ENCODE data around the gene FAM222A. TPM values are rescaled to one million over a fixed set of nuclear protein-coding genes. Genes with fewer than 3 reads are reported as not detected.

FAM222A gene
- total RNA-seq, 4 donors from 2014 or later: 0.54 to 3.7 (median 0.92) TPM

DNA sequence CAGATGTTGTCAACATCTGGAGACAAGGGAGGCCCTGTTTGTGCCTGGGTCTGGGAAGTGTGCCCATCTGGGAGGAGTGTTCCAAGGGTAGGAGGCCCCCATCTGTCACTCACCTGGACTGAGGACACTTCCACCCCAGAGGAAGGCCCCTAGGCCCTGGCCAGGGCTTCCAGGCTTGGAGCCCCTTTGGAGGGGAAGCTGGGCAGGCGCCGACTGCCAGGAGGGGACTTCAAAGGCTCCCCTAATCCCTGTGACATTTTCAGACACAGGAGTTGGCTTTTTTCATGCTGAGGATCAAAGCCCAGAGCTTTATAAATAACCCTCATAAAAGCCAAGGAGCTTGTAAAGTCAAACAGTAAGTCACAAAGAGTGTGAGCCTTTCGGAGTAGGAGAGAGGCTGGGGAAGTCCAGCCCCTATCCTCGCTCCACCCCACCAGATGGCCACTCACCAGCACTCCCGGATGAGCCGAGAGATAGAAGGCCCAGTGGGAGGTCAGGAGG, 17.6 kb upstream of the FAM222A start:
- 0 to 24% methylated on average over 1 to 3 of the region's 6 CpGs for WGBS, 2 donors (ENCODE audit: low coverage in 1 of 2)
- Histone ChIP-seq H3K4me3 (no peak overlapping the region), H3K27me3 (peaks cover 21% of the 10 kb centered on the region), H3K27ac (no peak overlapping the region), H3K4me1 (peaks cover 0 to 8% (median 0%) of the 10 kb centered on the region in 3 donors), H3K36me3 (no peaks in the 10 kb centered on the region), H3K9me3 (no peaks in the 10 kb centered on the region)
- TF ChIP-seq CTCF (IDR thresholded peaks at IDR 0.05) (no peak), EP300 (IDR thresholded peaks at IDR 0.05) (no peak)
- no peak for ATAC-seq

GRCh38 chr12:109696485-109697269, 16.9 kb upstream of the FAM222A start:
- no peak for TF ChIP-seq POLR2A (IDR thresholded peaks at IDR 0.05)
- TF ChIP-seq POLR2AphosphoS5 (IDR thresholded peaks at IDR 0.05): no peak
- TF ChIP-seq CTCF (IDR thresholded peaks at IDR 0.05): no peak
- no peak for TF ChIP-seq EP300 (IDR thresholded peaks at IDR 0.05)
- Histone ChIP-seq H3K9me3 (no peaks in the 10 kb centered on the region), H3K27ac (no peak overlapping the region), H3K36me3 (no peaks in the 10 kb centered on the region), H3K4me3 (no peak overlapping the region), H3K27me3 (peaks cover 21% of the 10 kb centered on the region), H3K4me1 (peaks cover 0 to 8% (median 0%) of the 10 kb centered on the region in 3 donors)
- no peak for ATAC-seq
- WGBS, 2 donors (ENCODE audit: low coverage in 1 of 2): 54 to 94% methylated on average over 2 to 3 of the region's 6 CpGs

DNA sequence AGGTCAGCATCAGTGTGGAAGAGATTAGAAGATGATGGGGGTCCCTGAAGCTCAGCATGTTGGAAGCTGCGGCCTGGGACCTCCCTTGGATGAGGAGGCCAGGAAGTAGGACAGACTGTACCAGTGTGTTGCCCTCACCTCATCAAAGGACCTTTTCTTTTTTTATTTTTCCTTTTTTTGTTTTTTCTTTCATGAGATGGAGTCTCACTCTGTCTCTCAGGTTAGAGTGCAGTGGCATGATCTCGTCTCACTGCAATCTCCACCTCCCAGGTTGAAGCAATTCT, 16.4 kb upstream of the FAM222A start:
- ATAC-seq: no peak
- H3K27ac ChIP-seq: no peak overlapping the region
- peaks cover 0 to 8% (median 0%) of the 10 kb centered on the region in 3 donors for H3K4me1 ChIP-seq
- peaks cover 16% of the 10 kb centered on the region for H3K27me3 ChIP-seq
- TF ChIP-seq POLR2A (IDR thresholded peaks at IDR 0.05): no peak
- no peak for TF ChIP-seq EP300 (IDR thresholded peaks at IDR 0.05)
- no peak for TF ChIP-seq POLR2AphosphoS5 (IDR thresholded peaks at IDR 0.05)
- no peak for TF ChIP-seq CTCF (IDR thresholded peaks at IDR 0.05)
- H3K9me3 ChIP-seq: no peaks in the 10 kb centered on the region
- H3K36me3 ChIP-seq: no peaks in the 10 kb centered on the region
- WGBS, 2 donors (ENCODE audit: low coverage in 1 of 2): 60 to 90% methylated on average over 2 of the region's 2 CpGs
- H3K4me3 ChIP-seq: no peak overlapping the region

- no peaks in the 10 kb centered on the region for H3K36me3 ChIP-seq
- 64 to 65% methylated on average over 3 to 5 of the region's 11 CpGs for whole genome bisulfite sequencing, 2 donors (ENCODE audit: low coverage in 1 of 2)
- no peak overlapping the region for H3K4me3 ChIP-seq
- no peak for TF ChIP-seq EP300 (IDR thresholded peaks at IDR 0.05)
- no peak for TF ChIP-seq CTCF (IDR thresholded peaks at IDR 0.05)
- TF ChIP-seq POLR2A (IDR thresholded peaks at IDR 0.05): no peak
- no peak for TF ChIP-seq POLR2AphosphoS5 (IDR thresholded peaks at IDR 0.05)
- H3K27ac ChIP-seq: no peak overlapping the region
- peaks cover 0 to 8% (median 0%) of the 10 kb centered on the region in 3 donors for H3K4me1 ChIP-seq
- peaks cover 8% of the 10 kb centered on the region for H3K27me3 ChIP-seq
- H3K9me3 ChIP-seq: no peaks in the 10 kb centered on the region
- ATAC-seq: no peak
Observed at GRCh38 chr12:109697877-109698468, 15.7 kb upstream of the FAM222A start.

GRCh38 chr12:109698820-109699219, 14.8 kb upstream of the FAM222A start:
- H3K9me3 ChIP-seq: no peaks in the 10 kb centered on the region
- TF ChIP-seq CTCF (IDR thresholded peaks at IDR 0.05) (no peak), POLR2A (IDR thresholded peaks at IDR 0.05) (no peak), POLR2AphosphoS5 (IDR thresholded peaks at IDR 0.05) (no peak)
- H3K4me1 ChIP-seq: peaks cover 0 to 8% (median 0%) of the 10 kb centered on the region in 3 donors
- ATAC-seq: no peak
- peaks cover 5% of the 10 kb centered on the region for H3K27me3 ChIP-seq
- H3K36me3 ChIP-seq: no peaks in the 10 kb centered on the region
- 90% methylated on average over 7 of the region's 7 CpGs; no CpG with 5 or more reads in 1 of the 2 donors for WGBS, 2 donors (ENCODE audit: low coverage in 1 of 2)
- H3K27ac ChIP-seq: no peak overlapping the region
- H3K4me3 ChIP-seq: no peak overlapping the region

Data from gastroesophageal sphincter (tissue), 4 donors.